Stimulated activated memory B cell treated with anti-CD40 and anti-IgM and Interleukin-4, amounts not matched to agents 10 μg/mL and 1 μg/mL and 100 μg/mL, for 72 hours (primary cell): Measurements from ENCODE around the gene SOWAHB.
"Not testable (repeated sequence)": the region's sequence is repeated elsewhere in the genome, so short reads cannot be mapped to it uniquely, and the experiment has no call there.

Source experiments
- ATAC-seq: fragments of 150-1000 bp; cut with Tn5 transposase; 2 replicates; pipeline ENCODE4 v1.10.0; 2021
- H3K27ac Mint-ChIP-seq: one replicate; pipeline ENCODE4 v1.8.0; 2022; ENCODE audit warnings: mild to moderate bottlenecking, mixed read lengths
- H3K27me3 Mint-ChIP-seq: one replicate; pipeline ENCODE4 v1.8.0; 2022; ENCODE audit warnings: mixed read lengths
- H3K36me3 Mint-ChIP-seq: one replicate; pipeline ENCODE4 v1.8.0; 2022; ENCODE audit warnings: mixed read lengths
- H3K4me1 Mint-ChIP-seq: one replicate; pipeline ENCODE4 v1.8.0; 2022; ENCODE audit warnings: mixed read lengths
- H3K4me3 Mint-ChIP-seq: one replicate; pipeline ENCODE4 v1.8.0; 2022; ENCODE audit warnings: mild to moderate bottlenecking, moderate library complexity, mixed read lengths
- H3K9me3 Mint-ChIP-seq: one replicate; pipeline ENCODE4 v1.8.0; 2022; ENCODE audit warnings: mixed read lengths

The SOWAHB gene

DNA sequence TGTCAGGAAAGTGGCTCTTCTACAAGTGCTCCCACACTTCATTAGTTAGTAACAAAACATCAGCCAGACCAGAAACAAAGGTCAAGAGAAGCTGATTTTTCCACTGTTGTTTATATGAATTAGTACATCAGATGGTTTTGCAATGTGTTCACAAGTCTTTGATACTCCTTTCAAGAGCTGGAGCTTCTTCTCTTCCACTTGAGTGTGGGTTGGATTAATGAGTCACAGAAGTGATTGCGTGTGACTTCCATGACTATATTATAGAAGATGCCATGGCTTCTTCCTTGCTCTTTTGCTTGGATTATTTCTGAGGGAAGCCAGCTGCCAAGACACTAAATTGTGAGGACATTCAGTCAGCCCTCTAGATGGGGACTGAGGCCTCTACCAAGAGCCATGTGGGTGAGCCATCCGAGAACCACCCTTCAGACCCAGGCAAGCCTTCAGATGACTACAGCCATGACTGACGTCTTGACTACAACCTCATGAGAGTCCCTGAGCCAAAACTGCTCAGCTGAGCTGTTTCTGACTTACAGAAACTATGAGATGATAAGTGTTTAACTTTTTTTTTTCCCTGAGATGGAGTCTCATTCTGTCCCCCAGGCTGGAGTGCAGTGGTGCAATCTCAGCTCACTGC, 18.1 kb downstream of the SOWAHB start:
- Mint-ChIP-seq H3K36me3 (no peaks in the 10 kb centered on the region), H3K4me1 (no peaks in the 10 kb centered on the region), H3K9me3 (no peaks in the 10 kb centered on the region), H3K4me3 (no peak overlapping the region), H3K27ac (no peak overlapping the region), H3K27me3 (peaks cover 39% of the 10 kb centered on the region)
- ATAC-seq = no peak

DNA sequence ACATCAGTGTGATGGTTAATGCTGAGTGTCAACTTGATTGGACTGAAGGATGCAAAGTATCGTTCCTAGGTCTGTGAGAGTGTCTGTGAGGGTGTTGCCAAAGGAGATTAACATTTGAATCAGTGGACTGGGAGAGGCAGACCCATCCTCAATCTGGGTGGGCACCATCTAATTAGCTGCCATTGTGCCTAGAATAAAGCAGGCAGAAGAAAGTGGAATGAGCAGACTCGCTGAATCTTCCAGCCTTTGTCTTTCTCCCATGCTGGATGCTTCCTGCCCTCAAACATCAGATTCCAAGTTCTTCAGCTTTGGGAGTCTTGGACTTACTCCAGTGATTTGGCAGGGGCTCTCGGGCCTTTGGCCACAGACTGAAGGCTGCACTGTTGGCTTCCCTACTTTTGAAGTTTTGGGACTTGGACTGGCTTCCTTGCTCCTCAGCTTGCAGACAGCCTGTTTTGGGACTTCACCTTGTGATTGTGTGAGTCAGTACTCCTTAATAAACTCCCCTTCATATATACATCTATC, 19.2 kb downstream of the SOWAHB start:
- not testable (repeated sequence) for H3K36me3 Mint-ChIP-seq, H3K9me3 Mint-ChIP-seq, ATAC-seq

DNA sequence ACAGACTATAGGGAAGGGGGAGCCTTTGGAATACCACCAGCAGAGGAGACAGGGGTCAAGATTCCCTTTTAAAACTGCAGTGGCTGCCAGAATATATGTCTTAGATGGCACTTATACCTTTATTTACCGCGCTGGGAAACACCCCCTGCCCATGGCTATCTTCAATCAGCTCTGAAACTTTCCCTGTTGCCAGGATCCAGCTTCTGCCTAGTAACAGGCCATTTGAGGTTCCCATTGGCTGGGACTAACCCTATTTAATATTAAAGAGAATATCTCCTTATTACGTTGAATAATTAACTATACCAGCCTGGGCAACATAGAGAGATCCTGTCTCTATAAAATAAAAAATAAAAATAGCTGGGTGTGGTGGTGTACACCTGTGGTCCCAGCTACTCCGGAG, 23.8 kb downstream of the SOWAHB start:
- no peak for ATAC-seq
- Mint-ChIP-seq H3K27ac (no peak overlapping the region), H3K27me3 (peaks cover 27% of the 10 kb centered on the region), H3K4me3 (no peak overlapping the region), H3K36me3 (no peaks in the 10 kb centered on the region), H3K9me3 (peaks cover 9% of the 10 kb centered on the region), H3K4me1 (no peaks in the 10 kb centered on the region)

More for the DNA sequence above, 19.2 kb downstream of the SOWAHB start:
- H3K27me3 Mint-ChIP-seq = peaks cover 39% of the 10 kb centered on the region
- H3K4me1 Mint-ChIP-seq, H3K4me3 Mint-ChIP-seq, H3K27ac Mint-ChIP-seq: not testable (repeated sequence)

GRCh38 chr4:76873495-76873894, 24.4 kb downstream of the SOWAHB start:
- H3K4me3 Mint-ChIP-seq = no peak overlapping the region
- H3K9me3 Mint-ChIP-seq = peaks cover 9% of the 10 kb centered on the region
- peaks cover 22% of the 10 kb centered on the region for H3K27me3 Mint-ChIP-seq
- ATAC-seq = no peak
- no peaks in the 10 kb centered on the region for H3K36me3 Mint-ChIP-seq
- H3K27ac Mint-ChIP-seq = no peak overlapping the region
- no peaks in the 10 kb centered on the region for H3K4me1 Mint-ChIP-seq

DNA sequence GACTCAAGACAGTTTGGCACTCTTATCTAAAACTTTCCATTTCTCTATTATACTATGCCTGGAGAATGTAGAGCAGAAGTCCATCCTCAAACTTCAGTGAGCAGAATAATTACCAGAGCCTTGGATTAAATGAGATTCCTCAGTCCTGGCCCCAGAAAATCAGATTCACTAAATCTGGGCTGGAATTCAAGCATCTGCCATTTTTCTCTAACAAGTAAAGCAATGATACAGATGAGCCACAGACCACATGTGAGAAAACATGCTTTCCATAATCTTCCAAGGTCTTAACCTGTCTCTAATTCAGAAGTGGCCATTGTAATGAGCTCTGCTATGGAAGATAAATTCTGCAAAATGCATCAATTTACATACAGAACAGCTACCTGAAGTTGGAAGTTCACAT, 25.4 kb downstream of the SOWAHB start:
- no peak overlapping the region for H3K4me3 Mint-ChIP-seq
- ATAC-seq = no peak
- no peaks in the 10 kb centered on the region for H3K36me3 Mint-ChIP-seq
- no peaks in the 10 kb centered on the region for H3K4me1 Mint-ChIP-seq
- peaks cover 12% of the 10 kb centered on the region for H3K27me3 Mint-ChIP-seq
- no peak overlapping the region for H3K27ac Mint-ChIP-seq
- H3K9me3 Mint-ChIP-seq = peaks cover 9% of the 10 kb centered on the region

GRCh38 chr4:76868780-76869179, 29.2 kb downstream of the SOWAHB start:
- ATAC-seq, H3K9me3 Mint-ChIP-seq, H3K27ac Mint-ChIP-seq, H3K4me1 Mint-ChIP-seq, H3K27me3 Mint-ChIP-seq, H3K4me3 Mint-ChIP-seq, H3K36me3 Mint-ChIP-seq: not testable (repeated sequence)

DNA sequence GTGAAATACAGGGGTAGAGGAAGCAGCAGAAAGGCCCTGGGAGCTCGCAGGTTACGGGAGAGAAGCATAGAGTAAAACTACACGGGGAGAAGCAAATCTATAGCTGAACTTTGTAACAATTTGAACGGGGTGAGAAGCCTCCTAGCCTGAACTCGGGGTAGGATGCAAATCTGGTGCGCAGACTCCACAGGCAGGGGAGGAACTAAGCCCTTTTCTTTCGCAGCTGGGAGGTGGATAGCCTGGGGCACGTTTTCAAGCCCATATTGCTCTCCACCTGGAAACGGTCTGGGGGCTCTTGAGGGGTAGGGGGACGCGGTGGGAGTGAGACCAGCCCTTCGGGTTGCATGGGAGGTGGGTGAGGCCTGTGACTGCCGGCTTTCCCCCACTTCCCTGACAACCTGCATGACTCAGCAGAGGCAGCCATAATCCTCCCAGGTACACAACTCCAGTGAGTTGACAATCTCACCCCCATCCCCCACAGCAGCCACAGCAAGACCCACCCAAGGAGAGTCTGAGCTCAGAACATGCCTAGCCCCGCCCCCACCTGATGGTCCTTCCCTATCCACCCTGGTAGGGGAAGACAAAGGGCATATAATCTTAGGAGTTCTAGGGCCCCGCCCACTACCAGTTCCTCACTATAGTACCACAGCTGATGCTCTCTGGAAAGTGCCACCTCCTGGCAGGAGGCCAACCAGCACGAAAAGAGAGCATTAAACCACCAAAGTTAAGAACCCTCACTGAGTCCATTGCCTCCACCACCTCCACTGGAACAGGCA, 29.9 kb downstream of the SOWAHB start:
- Mint-ChIP-seq H3K9me3 (peaks cover 9% of the 10 kb centered on the region), H3K4me3 (no peak overlapping the region), H3K27me3 (no peaks in the 10 kb centered on the region), H3K27ac (no peak overlapping the region), H3K36me3 (no peaks in the 10 kb centered on the region), H3K4me1 (no peaks in the 10 kb centered on the region)
- no peak for ATAC-seq

DNA sequence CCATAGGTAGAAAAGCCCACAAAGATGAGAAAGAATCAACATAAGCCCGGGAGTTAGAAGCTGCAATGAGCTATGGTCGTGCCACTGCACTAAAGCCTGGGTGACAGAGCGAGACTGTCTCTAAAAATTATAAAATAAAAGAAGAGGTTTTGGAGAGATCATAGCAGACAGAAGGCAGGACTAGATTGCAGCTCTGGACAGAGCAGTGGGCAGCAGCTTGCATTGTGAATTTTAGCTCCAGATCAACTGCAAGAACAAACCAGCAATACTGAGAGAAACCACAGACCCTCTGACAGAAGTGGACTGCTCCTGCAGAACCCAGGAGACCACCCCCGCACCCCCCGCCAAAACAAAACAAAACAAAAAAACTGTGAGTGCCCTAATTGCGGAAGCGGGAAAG, 30.6 kb downstream of the SOWAHB start:
- no peak overlapping the region for H3K4me3 Mint-ChIP-seq
- no peaks in the 10 kb centered on the region for H3K4me1 Mint-ChIP-seq
- no peak for ATAC-seq

GRCh38 chr4:76866641-76867040, 31.3 kb downstream of the SOWAHB start:
- H3K27ac Mint-ChIP-seq = no peak overlapping the region
- ATAC-seq = no peak
- no peaks in the 10 kb centered on the region for H3K4me1 Mint-ChIP-seq
- no peak overlapping the region for H3K4me3 Mint-ChIP-seq
- H3K9me3 Mint-ChIP-seq = peaks cover 9% of the 10 kb centered on the region
- no peaks in the 10 kb centered on the region for H3K36me3 Mint-ChIP-seq
- no peaks in the 10 kb centered on the region for H3K27me3 Mint-ChIP-seq

More for the DNA sequence above, 30.6 kb downstream of the SOWAHB start:
- no peak overlapping the region for H3K27ac Mint-ChIP-seq
- H3K27me3 Mint-ChIP-seq = no peaks in the 10 kb centered on the region
- no peaks in the 10 kb centered on the region for H3K36me3 Mint-ChIP-seq
- peaks cover 9% of the 10 kb centered on the region for H3K9me3 Mint-ChIP-seq

DNA sequence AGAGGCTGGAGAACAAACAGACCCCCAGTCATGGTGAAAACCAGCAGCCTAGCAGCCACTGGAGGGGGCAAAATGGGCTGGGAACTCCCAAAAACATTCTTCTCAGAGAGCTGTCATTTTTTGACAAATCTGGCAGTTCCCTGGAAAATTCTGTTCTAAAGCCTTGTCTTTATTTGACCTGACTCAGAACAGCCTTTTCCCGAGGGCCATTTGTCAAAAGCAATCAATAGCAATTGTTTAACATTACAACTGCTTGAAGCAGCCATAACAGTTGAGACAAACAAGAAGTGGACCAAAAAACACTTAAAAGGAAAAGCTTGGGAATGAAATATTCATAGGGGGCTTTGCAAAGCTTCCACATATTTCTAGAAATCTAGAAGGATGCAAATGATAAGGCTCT, 39.6 kb downstream of the SOWAHB start:
- no peak for ATAC-seq
- H3K4me3 Mint-ChIP-seq = no peak overlapping the region
- H3K27ac Mint-ChIP-seq = no peak overlapping the region
- no peaks in the 10 kb centered on the region for H3K9me3 Mint-ChIP-seq
- H3K4me1 Mint-ChIP-seq = no peaks in the 10 kb centered on the region
- H3K36me3 Mint-ChIP-seq = no peaks in the 10 kb centered on the region
- peaks cover 36% of the 10 kb centered on the region for H3K27me3 Mint-ChIP-seq

DNA sequence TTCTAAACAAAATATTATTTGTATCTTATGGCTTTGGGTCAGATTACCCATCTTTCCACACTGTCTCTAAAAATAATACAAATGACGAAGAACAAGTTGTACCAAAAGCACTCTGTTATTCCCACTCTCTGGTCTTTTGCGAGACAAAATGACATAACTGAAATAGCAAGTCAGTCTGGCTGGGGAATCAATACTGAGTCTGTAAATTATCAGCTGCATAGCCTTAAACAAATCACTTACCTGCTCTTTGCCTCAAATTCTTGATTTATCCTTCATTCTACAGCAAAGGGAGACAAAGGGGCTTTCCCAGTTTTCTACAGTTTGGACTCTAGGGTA, 40.9 kb downstream of the SOWAHB start:
- H3K36me3 Mint-ChIP-seq = no peaks in the 10 kb centered on the region
- no peak overlapping the region for H3K4me3 Mint-ChIP-seq
- no peaks in the 10 kb centered on the region for H3K9me3 Mint-ChIP-seq
- no peak overlapping the region for H3K27ac Mint-ChIP-seq
- no peaks in the 10 kb centered on the region for H3K4me1 Mint-ChIP-seq
- ATAC-seq = no peak
- peaks cover 36% of the 10 kb centered on the region for H3K27me3 Mint-ChIP-seq

- Mint-ChIP-seq H3K27ac (no peak overlapping the region), H3K27me3 (peaks cover 36% of the 10 kb centered on the region), H3K9me3 (no peaks in the 10 kb centered on the region), H3K4me3 (no peak overlapping the region), H3K4me1 (no peaks in the 10 kb centered on the region), H3K36me3 (no peaks in the 10 kb centered on the region)
- ATAC-seq = no peak
These were observed 41.5 kb downstream of the SOWAHB start for GRCh38 chr4:76856243-76857073.

DNA sequence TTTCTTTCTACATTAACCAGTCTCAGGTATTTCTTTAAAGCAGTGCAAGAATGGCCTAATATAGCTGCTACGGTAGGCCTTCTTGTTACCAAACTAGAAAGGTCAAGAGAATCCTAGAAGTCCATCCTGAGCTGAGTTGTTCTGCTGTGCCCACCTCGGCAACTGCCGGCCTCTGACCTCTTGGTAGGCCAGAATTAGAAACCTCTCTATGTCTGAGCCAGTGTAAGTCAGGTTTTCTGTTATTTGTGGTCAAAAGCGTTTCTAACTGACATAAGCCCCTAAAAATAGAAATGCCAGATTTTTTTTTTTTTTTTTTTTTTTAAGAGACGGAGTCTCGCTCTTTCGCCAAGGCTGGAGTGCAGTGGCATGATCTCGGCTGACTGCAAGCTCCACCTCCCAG, 43.1 kb downstream of the SOWAHB start:
- Mint-ChIP-seq H3K4me3 (no peak overlapping the region), H3K27ac (no peak overlapping the region), H3K9me3 (no peaks in the 10 kb centered on the region), H3K36me3 (no peaks in the 10 kb centered on the region), H3K27me3 (peaks cover 36% of the 10 kb centered on the region), H3K4me1 (no peaks in the 10 kb centered on the region)
- no peak for ATAC-seq

GRCh38 chr4:76851375-76851774, 46.6 kb downstream of the SOWAHB start:
- no peak for ATAC-seq
- Mint-ChIP-seq H3K9me3 (peaks cover 3% of the 10 kb centered on the region), H3K27me3 (peaks cover 27% of the 10 kb centered on the region), H3K27ac (no peak overlapping the region), H3K36me3 (no peaks in the 10 kb centered on the region), H3K4me3 (no peak overlapping the region), H3K4me1 (no peaks in the 10 kb centered on the region)

GRCh38 chr4:76850010-76850441, 47.9 kb downstream of the SOWAHB start:
- no peak for ATAC-seq
- H3K36me3 Mint-ChIP-seq = no peaks in the 10 kb centered on the region
- H3K4me1 Mint-ChIP-seq = no peaks in the 10 kb centered on the region
- H3K9me3 Mint-ChIP-seq = peaks cover 3% of the 10 kb centered on the region
- no peak overlapping the region for H3K27ac Mint-ChIP-seq
- peaks cover 19% of the 10 kb centered on the region for H3K27me3 Mint-ChIP-seq
- H3K4me3 Mint-ChIP-seq = no peak overlapping the region
